HCT116 (cell line): ENCODE results near the gene LRRN4CL.

Experiments used
- EGR1 ChIP-seq: IDR thresholded peaks from 2 replicates; pipeline ENCODE4 v1.6.1; 2012; ENCODE audit warnings: low read depth
- POLR2A ChIP-seq: IDR thresholded peaks from 2 replicates; pipeline ENCODE4 v1.7.0; 2011; ENCODE audit warnings: borderline replicate concordance; ENCODE audit not compliant: insufficient read depth, insufficient read length; ENCODE audit errors: extremely low read depth
- POLR2AphosphoS5 ChIP-seq: IDR thresholded peaks from 2 replicates; pipeline ENCODE4 v1.6.1; 2011; ENCODE audit warnings: mild to moderate bottlenecking, low read depth, low read length, moderate library complexity
- TF ChIP-seq, protein P1 (sequence below), 3 experiments: fragments of 200-600 bp in 1 of 3; sonication (generic) in 1 of 3; IDR thresholded peaks in 2 of 3; conservative IDR thresholded peaks in 1 of 3; 2 replicates each; pipeline ENCODE4 v1.5.1; 2012 to 2017; ENCODE audit warnings: low read depth in 2 of 3, low read length in 2 of 3, antibody characterized with exemption in 1 of 3, borderline replicate concordance in 1 of 3, control low read depth in 1 of 3, mild to moderate bottlenecking in 1 of 3, mixed read lengths in 1 of 3, mixed run types in 1 of 3, moderate library complexity in 1 of 3; ENCODE audit not compliant: insufficient read depth in 1 of 3

DNA sequence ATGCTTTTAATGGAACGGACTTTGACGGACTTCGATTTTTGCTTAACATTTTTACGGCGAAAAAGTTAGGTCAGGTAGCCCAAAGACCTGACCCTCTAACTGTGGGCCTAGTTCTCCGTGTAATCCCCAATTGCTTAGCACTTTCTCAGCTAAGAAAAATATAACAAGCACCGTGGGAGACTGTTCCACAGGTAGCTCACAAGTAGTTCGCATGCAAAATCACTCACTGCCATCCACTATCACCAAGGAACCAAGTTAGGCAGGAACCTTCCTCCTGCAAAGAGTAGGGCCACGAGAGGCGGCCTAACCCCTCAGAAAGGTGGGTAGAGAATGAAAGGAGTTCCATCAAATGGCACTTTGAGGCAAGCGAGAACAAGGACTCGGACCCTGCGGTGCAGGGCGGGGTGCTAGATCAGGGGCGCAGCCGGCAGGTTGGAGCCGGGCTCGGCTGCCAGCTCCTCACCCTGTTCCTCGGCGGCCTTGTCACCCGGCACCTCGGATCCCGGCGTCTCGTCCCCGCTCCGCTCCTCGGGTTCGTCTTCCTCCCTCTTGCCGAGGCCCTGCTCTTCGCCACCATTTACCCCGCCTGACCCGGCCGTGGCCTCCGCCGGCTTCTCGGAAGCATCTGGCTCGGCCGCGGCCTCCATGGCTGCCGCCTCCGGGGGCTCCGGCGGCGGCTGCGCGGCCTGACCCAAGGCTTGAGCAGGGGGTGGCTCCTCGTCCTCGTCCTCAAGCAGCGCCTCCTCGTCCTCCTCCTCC is 37.0 kb upstream of the LRRN4CL start:
- TF ChIP-seq, protein P1, sequence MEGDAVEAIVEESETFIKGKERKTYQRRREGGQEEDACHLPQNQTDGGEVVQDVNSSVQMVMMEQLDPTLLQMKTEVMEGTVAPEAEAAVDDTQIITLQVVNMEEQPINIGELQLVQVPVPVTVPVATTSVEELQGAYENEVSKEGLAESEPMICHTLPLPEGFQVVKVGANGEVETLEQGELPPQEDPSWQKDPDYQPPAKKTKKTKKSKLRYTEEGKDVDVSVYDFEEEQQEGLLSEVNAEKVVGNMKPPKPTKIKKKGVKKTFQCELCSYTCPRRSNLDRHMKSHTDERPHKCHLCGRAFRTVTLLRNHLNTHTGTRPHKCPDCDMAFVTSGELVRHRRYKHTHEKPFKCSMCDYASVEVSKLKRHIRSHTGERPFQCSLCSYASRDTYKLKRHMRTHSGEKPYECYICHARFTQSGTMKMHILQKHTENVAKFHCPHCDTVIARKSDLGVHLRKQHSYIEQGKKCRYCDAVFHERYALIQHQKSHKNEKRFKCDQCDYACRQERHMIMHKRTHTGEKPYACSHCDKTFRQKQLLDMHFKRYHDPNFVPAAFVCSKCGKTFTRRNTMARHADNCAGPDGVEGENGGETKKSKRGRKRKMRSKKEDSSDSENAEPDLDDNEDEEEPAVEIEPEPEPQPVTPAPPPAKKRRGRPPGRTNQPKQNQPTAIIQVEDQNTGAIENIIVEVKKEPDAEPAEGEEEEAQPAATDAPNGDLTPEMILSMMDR (IDR thresholded peaks at IDR 0.05 in 2 of 3, conservative IDR thresholded peaks at IDR 0.05 in 1 of 3; ENCODE audit: borderline replicate concordance in 1 of 3, insufficient read depth in 1 of 3, low read depth in 2 of 3, low read length in 2 of 3): no peak
- TF ChIP-seq POLR2A (no peak), EGR1 (no peak), POLR2AphosphoS5 (no peak)
